ENCODE measurements around the gene ESR2. TPM values are rescaled to one million over a fixed set of nuclear protein-coding genes. Genes with fewer than 3 reads are reported as not detected.

Gene ESR2
- polyA plus RNA-seq, 1 experiment: not detected

- no peak for DNase-seq (ENCODE audit: low read depth)
- Histone ChIP-seq H3K36me3 (ENCODE audit: control insufficient read depth, insufficient read depth, low read length) (no peaks in the 10 kb centered on the region), H3K27me3 (ENCODE audit: control insufficient read depth, insufficient read depth, low read length) (peaks cover 6% of the 10 kb centered on the region), H3K4me3 (ENCODE audit: low read depth, low read length) (no peak overlapping the region)
- TF ChIP-seq, protein P1, sequence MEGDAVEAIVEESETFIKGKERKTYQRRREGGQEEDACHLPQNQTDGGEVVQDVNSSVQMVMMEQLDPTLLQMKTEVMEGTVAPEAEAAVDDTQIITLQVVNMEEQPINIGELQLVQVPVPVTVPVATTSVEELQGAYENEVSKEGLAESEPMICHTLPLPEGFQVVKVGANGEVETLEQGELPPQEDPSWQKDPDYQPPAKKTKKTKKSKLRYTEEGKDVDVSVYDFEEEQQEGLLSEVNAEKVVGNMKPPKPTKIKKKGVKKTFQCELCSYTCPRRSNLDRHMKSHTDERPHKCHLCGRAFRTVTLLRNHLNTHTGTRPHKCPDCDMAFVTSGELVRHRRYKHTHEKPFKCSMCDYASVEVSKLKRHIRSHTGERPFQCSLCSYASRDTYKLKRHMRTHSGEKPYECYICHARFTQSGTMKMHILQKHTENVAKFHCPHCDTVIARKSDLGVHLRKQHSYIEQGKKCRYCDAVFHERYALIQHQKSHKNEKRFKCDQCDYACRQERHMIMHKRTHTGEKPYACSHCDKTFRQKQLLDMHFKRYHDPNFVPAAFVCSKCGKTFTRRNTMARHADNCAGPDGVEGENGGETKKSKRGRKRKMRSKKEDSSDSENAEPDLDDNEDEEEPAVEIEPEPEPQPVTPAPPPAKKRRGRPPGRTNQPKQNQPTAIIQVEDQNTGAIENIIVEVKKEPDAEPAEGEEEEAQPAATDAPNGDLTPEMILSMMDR (IDR thresholded peaks at IDR 0.05; ENCODE audit: insufficient read depth, low read depth, low read length): no peak
- ChIA-PET CTCF (no interaction called here), POLR2A (no interaction called here)
Observed at GRCh38 chr14:64233531-64234190, 60.5 kb downstream of the ESR2 start.

DNA sequence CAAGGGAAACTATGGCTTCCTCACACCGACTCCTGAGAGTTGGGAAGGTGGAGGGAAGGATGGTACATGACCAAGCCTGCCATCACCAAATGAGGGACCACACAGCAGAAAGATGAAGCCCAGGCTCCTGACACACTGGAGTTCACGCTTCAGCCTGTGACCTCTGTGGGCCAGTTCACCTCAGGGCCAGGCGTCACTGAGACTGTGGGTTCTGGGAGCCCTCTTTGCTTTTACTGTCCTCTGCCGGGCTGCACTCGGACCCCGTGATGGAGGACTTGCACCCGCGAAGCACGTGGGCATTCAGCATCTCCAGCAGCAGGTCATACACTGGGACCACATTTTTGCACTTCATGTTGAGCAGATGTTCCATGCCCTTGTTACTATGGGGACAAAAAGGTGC lies 61.2 kb downstream of the ESR2 start:
- peaks cover 6% of the 10 kb centered on the region for H3K27me3 ChIP-seq (ENCODE audit: control insufficient read depth, insufficient read depth, low read length)
- TF ChIP-seq, protein P1 (IDR thresholded peaks at IDR 0.05; ENCODE audit: insufficient read depth, low read depth, low read length): no peak
- no peak for DNase-seq (ENCODE audit: low read depth)
- no peaks in the 10 kb centered on the region for H3K36me3 ChIP-seq (ENCODE audit: control insufficient read depth, insufficient read depth, low read length)
- CTCF ChIA-PET: no interaction called here
- POLR2A ChIA-PET: no interaction called here
- no peak overlapping the region for H3K4me3 ChIP-seq (ENCODE audit: low read depth, low read length)

- POLR2A ChIA-PET: no interaction called here
- TF ChIP-seq, protein P1 (IDR thresholded peaks at IDR 0.05; ENCODE audit: insufficient read depth, low read depth, low read length): no peak
- Histone ChIP-seq H3K27me3 (ENCODE audit: control insufficient read depth, insufficient read depth, low read length) (peaks cover 6% of the 10 kb centered on the region), H3K4me3 (ENCODE audit: low read depth, low read length) (no peak overlapping the region), H3K36me3 (ENCODE audit: control insufficient read depth, insufficient read depth, low read length) (no peaks in the 10 kb centered on the region)
- CTCF ChIA-PET: no interaction called here
- no peak for DNase-seq (ENCODE audit: low read depth)
Observed at GRCh38 chr14:64232095-64232838, 61.9 kb downstream of the ESR2 start.

DNA sequence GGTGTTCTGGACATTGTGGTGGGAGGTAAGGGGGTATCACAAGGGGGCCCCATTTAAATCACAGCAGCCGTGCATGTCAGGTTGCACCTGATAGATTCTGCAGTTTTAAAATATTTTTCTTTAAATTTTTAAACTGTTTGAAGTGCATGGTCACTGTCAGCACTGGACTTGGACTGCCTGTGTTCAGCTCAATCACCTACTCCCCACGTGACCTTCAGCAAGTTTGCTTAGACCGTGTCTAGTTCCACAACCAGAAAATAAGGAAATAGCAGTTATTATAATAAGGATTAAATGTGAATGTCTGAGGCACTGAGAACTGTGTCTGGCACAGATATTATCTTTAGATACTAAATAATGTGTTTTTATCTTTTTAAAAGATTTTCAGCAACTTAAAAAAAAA lies 64.7 kb downstream of the ESR2 start:
- TF ChIP-seq, protein P1 (IDR thresholded peaks at IDR 0.05; ENCODE audit: insufficient read depth, low read depth, low read length): no peak
- H3K27me3 ChIP-seq (ENCODE audit: control insufficient read depth, insufficient read depth, low read length): no peaks in the 10 kb centered on the region
- POLR2A ChIA-PET: no interaction called here
- no peak overlapping the region for H3K4me3 ChIP-seq (ENCODE audit: low read depth, low read length)
- H3K36me3 ChIP-seq (ENCODE audit: control insufficient read depth, insufficient read depth, low read length): no peaks in the 10 kb centered on the region
- DNase-seq (ENCODE audit: low read depth): no peak
- CTCF ChIA-PET: no interaction called here

- ChIA-PET CTCF (no interaction called here), POLR2A (no interaction called here)
- Histone ChIP-seq H3K4me3 (ENCODE audit: low read depth, low read length) (no peak overlapping the region), H3K27me3 (ENCODE audit: control insufficient read depth, insufficient read depth, low read length) (no peaks in the 10 kb centered on the region), H3K36me3 (ENCODE audit: control insufficient read depth, insufficient read depth, low read length) (no peaks in the 10 kb centered on the region)
- DNase-seq (ENCODE audit: low read depth): no peak
- TF ChIP-seq, protein P1 (IDR thresholded peaks at IDR 0.05; ENCODE audit: insufficient read depth, low read depth, low read length): no peak
Observed at GRCh38 chr14:64227856-64228255, 66.3 kb downstream of the ESR2 start.
